OCI-LY1 (cell line): ENCODE measurements around the gene HOXC6.

Source experiments
- H2AFZ ChIP-seq: fragments of 200-600 bp; sonication (generic), shearing (Covaris generic); 2 replicates; pipeline ENCODE4 v1.6.0; 2014; ENCODE audit warnings: antibody characterized with exemption, mild to moderate bottlenecking, low read length
- H3F3A ChIP-seq: fragments of 200-600 bp; sonication (generic), shearing (Covaris generic); 2 replicates; pipeline ENCODE4 v1.6.0; 2014; ENCODE audit warnings: mild to moderate bottlenecking, antibody characterized with exemption, low read length, moderate library complexity; ENCODE audit not compliant: insufficient read depth
- H3K27ac ChIP-seq: fragments of 200-600 bp; sonication (generic); 2 replicates; pipeline ENCODE4 v1.5.1; 2014; ENCODE audit warnings: low read length, mixed run types, mild to moderate bottlenecking, low read depth; ENCODE audit not compliant: poor library complexity, severe bottlenecking
- H3K27me3 ChIP-seq: fragments of 200-600 bp; sonication (generic); 2 replicates; pipeline ENCODE4 v1.6.0; 2014; ENCODE audit warnings: antibody characterized with exemption, mild to moderate bottlenecking, low read length, moderate library complexity; ENCODE audit not compliant: insufficient read depth
- H3K36me3 ChIP-seq: fragments of 200-600 bp; sonication (generic); 2 replicates; pipeline ENCODE4 v1.6.1; 2014; ENCODE audit warnings: mild to moderate bottlenecking, antibody characterized with exemption, low read length, moderate library complexity, mixed read lengths; ENCODE audit not compliant: insufficient read depth
- H3K4me1 ChIP-seq: fragments of 200-600 bp; sonication (generic); 2 replicates; pipeline ENCODE4 v1.5.1; 2014; ENCODE audit warnings: mild to moderate bottlenecking, low read length, moderate library complexity; ENCODE audit not compliant: insufficient read depth, severe bottlenecking
- H3K4me2 ChIP-seq: fragments of 200-600 bp; sonication (generic), shearing (Covaris generic); 2 replicates; pipeline ENCODE4 v1.6.1; 2014; ENCODE audit warnings: low read length
- H3K4me3 ChIP-seq: fragments of 200-600 bp; sonication (generic); 2 replicates; pipeline ENCODE4 v1.5.1; 2014; ENCODE audit warnings: low read length, low read depth, mild to moderate bottlenecking, mixed read lengths; ENCODE audit not compliant: poor library complexity, severe bottlenecking
- H3K79me2 ChIP-seq: fragments of 200-600 bp; shearing (Covaris generic); 2 replicates; pipeline ENCODE4 v1.6.1; 2016; ENCODE audit warnings: mixed run types, low read length, mixed read lengths; ENCODE audit not compliant: insufficient read depth
- H3K9ac ChIP-seq: fragments of 200-600 bp; sonication (generic), shearing (Covaris generic); 2 replicates; pipeline ENCODE4 v1.6.1; 2014; ENCODE audit warnings: mild to moderate bottlenecking, low read length, mixed read lengths
- H3K9me2 ChIP-seq: fragments of 200-600 bp; sonication (generic), shearing (Covaris generic); 2 replicates; pipeline ENCODE4 v1.6.1; 2014; ENCODE audit warnings: low read depth, mild to moderate bottlenecking, low read length, mixed read lengths
- H3K9me3 ChIP-seq: fragments of 200-600 bp; shearing (Covaris generic); 2 replicates; pipeline ENCODE4 v1.6.1; 2014; ENCODE audit warnings: low read length, mixed read lengths
- H4K20me1 ChIP-seq: fragments of 200-600 bp; sonication (generic), shearing (Covaris generic); 2 replicates; pipeline ENCODE4 v1.6.0; 2016; ENCODE audit warnings: mild to moderate bottlenecking, low read length; ENCODE audit not compliant: insufficient read depth
- EZH2 ChIP-seq: fragments of 200-600 bp; sonication (generic), shearing (Covaris generic); IDR thresholded peaks from 2 replicates; pipeline ENCODE4 v1.8.0; 2017; ENCODE audit warnings: borderline replicate concordance, mixed run types, mild to moderate bottlenecking, antibody characterized with exemption, low read length, moderate library complexity, mixed read lengths
- TF ChIP-seq, protein P1 (sequence below): fragments of 200-600 bp; sonication (generic), shearing (Covaris generic); IDR thresholded peaks from 2 replicates; pipeline ENCODE4 v1.5.1; 2017; ENCODE audit warnings: mild to moderate bottlenecking, antibody characterized with exemption, low read length, moderate library complexity, mixed read lengths

HOXC6 gene

DNA sequence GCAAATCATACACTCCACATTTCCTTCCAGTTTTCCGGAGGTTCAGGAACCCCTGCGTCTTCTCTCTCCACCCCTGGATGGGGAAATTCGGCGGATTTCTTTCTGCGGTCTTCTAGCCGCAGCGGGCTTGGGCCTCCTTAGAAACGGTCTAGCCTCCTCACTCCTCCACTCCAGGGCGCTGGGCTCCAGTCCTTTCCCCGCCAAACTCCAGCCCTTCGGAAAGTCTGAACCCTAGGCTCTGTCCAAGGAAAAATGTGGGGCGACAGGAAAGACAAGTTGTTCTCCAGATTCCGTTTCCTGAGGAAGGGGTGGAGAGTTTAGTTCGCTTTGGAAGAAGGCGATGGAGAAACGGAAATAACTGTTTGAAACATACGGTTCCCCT, 44.7 kb upstream of the HOXC6 start:
- Histone ChIP-seq H3K4me2 (no peak overlapping the region), H3F3A (no peaks in the 10 kb centered on the region), H3K79me2 (no peaks in the 10 kb centered on the region), H3K36me3 (no peaks in the 10 kb centered on the region), H2AFZ (no peak overlapping the region), H4K20me1 (no peaks in the 10 kb centered on the region), H3K4me1 (peaks cover 3% of the 10 kb centered on the region), H3K9me3 (no peaks in the 10 kb centered on the region), H3K4me3 (no peak overlapping the region), H3K27me3 (peaks cover 4% of the 10 kb centered on the region), H3K9ac (no peak overlapping the region), H3K9me2 (no peaks in the 10 kb centered on the region), H3K27ac (no peak overlapping the region)
- TF ChIP-seq, protein P1, sequence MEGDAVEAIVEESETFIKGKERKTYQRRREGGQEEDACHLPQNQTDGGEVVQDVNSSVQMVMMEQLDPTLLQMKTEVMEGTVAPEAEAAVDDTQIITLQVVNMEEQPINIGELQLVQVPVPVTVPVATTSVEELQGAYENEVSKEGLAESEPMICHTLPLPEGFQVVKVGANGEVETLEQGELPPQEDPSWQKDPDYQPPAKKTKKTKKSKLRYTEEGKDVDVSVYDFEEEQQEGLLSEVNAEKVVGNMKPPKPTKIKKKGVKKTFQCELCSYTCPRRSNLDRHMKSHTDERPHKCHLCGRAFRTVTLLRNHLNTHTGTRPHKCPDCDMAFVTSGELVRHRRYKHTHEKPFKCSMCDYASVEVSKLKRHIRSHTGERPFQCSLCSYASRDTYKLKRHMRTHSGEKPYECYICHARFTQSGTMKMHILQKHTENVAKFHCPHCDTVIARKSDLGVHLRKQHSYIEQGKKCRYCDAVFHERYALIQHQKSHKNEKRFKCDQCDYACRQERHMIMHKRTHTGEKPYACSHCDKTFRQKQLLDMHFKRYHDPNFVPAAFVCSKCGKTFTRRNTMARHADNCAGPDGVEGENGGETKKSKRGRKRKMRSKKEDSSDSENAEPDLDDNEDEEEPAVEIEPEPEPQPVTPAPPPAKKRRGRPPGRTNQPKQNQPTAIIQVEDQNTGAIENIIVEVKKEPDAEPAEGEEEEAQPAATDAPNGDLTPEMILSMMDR, result no peak
- TF ChIP-seq EZH2, result no peak

DNA sequence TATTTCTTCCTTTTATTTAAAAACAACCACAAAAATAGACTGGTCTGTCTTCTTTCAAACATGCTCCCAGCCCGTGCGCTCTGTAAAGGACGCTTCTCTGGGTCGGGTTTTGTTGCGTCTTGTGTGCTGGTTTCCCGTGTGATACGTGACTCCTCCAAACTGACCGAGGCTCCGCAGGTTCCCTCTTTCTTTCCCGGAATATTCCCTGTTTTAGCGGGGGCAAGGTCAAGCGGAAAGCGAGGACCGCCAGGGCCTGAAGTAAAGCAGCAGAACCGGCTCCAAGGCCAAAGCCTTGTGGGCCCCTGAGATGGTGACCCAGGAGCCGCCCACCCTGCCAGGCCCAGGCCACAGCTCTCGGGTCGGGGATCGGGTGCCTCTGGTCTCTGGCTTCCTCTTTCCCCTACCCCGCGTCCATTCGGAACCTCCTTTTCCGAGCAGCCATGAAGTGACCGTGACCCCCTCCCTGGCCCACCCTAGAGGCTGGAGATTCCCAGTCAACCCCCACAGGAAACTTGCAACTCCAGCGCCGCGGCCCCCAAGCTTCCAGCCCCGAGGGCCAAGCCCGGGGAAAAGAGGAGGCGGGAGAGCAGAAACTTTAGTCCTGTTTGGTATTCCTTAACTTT, 44.2 kb upstream of the HOXC6 start:
- no peaks in the 10 kb centered on the region for H3F3A ChIP-seq
- H3K27ac ChIP-seq, result no peak overlapping the region
- no peaks in the 10 kb centered on the region for H3K9me2 ChIP-seq
- H3K4me2 ChIP-seq, result no peak overlapping the region
- H3K79me2 ChIP-seq, result no peaks in the 10 kb centered on the region
- no peaks in the 10 kb centered on the region for H3K36me3 ChIP-seq
- H4K20me1 ChIP-seq, result no peaks in the 10 kb centered on the region
- no peak overlapping the region for H2AFZ ChIP-seq
- no peaks in the 10 kb centered on the region for H3K9me3 ChIP-seq
- peaks cover 3% of the 10 kb centered on the region for H3K4me1 ChIP-seq
- no peak overlapping the region for H3K9ac ChIP-seq
- H3K4me3 ChIP-seq, result no peak overlapping the region
- H3K27me3 ChIP-seq, result peaks cover 6% of the 10 kb centered on the region
- no peak for TF ChIP-seq EZH2

DNA sequence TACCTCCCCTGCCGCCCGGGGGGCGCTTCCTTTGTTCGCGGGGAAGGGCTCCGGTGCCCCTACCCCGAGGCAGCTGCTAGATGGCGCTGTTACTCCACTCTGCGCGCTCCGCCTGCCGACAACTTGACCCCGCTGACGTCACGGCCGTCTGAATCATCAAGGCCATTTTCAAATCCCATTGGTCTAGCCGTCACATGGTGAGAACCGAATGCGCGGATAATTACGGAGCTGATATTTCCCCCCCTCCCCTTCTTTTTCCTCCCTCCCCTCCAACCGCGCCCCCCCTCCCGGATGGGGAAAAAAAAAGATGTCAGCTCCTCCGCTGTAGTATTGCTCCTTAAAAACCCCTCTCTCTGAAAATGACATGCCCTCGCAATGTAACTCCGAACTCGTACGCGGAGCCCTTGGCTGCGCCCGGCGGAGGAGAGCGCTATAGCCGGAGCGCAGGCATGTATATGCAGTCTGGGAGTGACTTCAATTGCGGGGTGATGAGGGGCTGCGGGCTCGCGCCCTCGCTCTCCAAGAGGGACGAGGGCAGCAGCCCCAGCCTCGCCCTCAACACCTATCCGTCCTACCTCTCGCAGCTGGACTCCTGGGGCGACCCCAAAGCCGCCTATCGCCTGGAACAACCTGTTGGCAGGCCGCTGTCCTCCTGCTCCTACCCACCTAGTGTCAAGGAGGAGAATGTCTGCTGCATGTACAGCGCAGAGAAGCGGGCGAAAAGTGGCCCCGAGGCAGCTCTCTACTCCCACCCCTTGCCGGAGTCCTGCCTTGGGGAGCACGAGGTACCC, 43.1 kb upstream of the HOXC6 start, which contains the start of gene HOXC10:
HOXC10 (plus strand) TSS at position 246 of the 791 bp plus-strand sequence; CDS start at position 360, 114 bp downstream.
- no peak within 1 kb of the TSS for H3K27ac ChIP-seq
- no peaks in the 10 kb centered on the region for H3K9me2 ChIP-seq
- no peaks in the 10 kb centered on the region for H3K36me3 ChIP-seq
- no peaks in the 10 kb centered on the region for H4K20me1 ChIP-seq
- H3K4me3 ChIP-seq, result no peak within 1 kb of the TSS
- H3F3A ChIP-seq, result no peaks in the 10 kb centered on the region
- H2AFZ ChIP-seq, result no peak within 1 kb of the TSS
- H3K4me1 ChIP-seq, result peaks cover 7% of the 10 kb centered on the region
- H3K79me2 ChIP-seq, result no peaks in the 10 kb centered on the region
- H3K9ac ChIP-seq, result no peak within 1 kb of the TSS
- H3K4me2 ChIP-seq, result peak within 1 kb of the TSS; percentile 41
- H3K9me3 ChIP-seq, result no peaks in the 10 kb centered on the region
- TF ChIP-seq, protein P1, result peak; percentile 73
- no peak for TF ChIP-seq EZH2
- H3K27me3 ChIP-seq, result peaks cover 6% of the 10 kb centered on the region

DNA sequence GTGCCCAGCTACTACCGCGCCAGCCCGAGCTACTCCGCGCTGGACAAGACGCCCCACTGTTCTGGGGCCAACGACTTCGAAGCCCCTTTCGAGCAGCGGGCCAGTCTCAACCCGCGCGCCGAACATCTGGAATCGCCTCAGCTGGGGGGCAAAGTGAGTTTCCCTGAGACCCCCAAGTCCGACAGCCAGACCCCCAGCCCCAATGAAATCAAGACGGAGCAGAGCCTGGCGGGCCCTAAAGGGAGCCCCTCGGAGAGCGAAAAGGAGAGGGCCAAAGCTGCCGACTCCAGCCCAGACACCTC, 42.6 kb upstream of the HOXC6 start:
- no peaks in the 10 kb centered on the region for H3K79me2 ChIP-seq
- TF ChIP-seq, protein P1, result no peak
- no peak for TF ChIP-seq EZH2
- no peaks in the 10 kb centered on the region for H4K20me1 ChIP-seq
- no peaks in the 10 kb centered on the region for H3K9me3 ChIP-seq
- H3K9ac ChIP-seq, result no peak overlapping the region
- H3K4me1 ChIP-seq, result peaks cover 7% of the 10 kb centered on the region
- H3K4me2 ChIP-seq, result no peak overlapping the region
- no peak overlapping the region for H2AFZ ChIP-seq
- H3F3A ChIP-seq, result no peaks in the 10 kb centered on the region
- no peak overlapping the region for H3K27ac ChIP-seq
- peaks cover 6% of the 10 kb centered on the region for H3K27me3 ChIP-seq
- H3K4me3 ChIP-seq, result no peak overlapping the region
- no peaks in the 10 kb centered on the region for H3K9me2 ChIP-seq
- no peaks in the 10 kb centered on the region for H3K36me3 ChIP-seq
